ENCODE results near the gene FBXO21.

- TF ChIP-seq, protein P1, sequence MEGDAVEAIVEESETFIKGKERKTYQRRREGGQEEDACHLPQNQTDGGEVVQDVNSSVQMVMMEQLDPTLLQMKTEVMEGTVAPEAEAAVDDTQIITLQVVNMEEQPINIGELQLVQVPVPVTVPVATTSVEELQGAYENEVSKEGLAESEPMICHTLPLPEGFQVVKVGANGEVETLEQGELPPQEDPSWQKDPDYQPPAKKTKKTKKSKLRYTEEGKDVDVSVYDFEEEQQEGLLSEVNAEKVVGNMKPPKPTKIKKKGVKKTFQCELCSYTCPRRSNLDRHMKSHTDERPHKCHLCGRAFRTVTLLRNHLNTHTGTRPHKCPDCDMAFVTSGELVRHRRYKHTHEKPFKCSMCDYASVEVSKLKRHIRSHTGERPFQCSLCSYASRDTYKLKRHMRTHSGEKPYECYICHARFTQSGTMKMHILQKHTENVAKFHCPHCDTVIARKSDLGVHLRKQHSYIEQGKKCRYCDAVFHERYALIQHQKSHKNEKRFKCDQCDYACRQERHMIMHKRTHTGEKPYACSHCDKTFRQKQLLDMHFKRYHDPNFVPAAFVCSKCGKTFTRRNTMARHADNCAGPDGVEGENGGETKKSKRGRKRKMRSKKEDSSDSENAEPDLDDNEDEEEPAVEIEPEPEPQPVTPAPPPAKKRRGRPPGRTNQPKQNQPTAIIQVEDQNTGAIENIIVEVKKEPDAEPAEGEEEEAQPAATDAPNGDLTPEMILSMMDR (conservative IDR thresholded peaks at IDR 0.05; ENCODE audit: low read length) = no peak
- TF ChIP-seq EZH2phosphoT487 (IDR thresholded peaks at IDR 0.05; ENCODE audit: borderline replicate concordance, low read depth, low read length) = no peak
These were observed 96.8 kb downstream of the FBXO21 start for GRCh38 chr12:117093431-117093830.

All from OCI-LY7 (cell line).